Stimulated activated CD4-positive, alpha-beta T cell treated with anti-CD3 and anti-CD28 coated beads, Interleukin-12 subunit alpha, Interleukin-12 subunit beta, amount 100 ng/mL, for 4 hours (primary cell): ENCODE measurements around the gene SPTLC1.

ENCODE experiments used
- DNase-seq: peaks from one replicate; pipeline ENCODE4 v3.0.0-alpha.2; 2020

The SPTLC1 gene

GRCh38 chr9:92077888-92078287 is 37.3 kb downstream of the SPTLC1 start:
- no peak for DNase-seq

DNA sequence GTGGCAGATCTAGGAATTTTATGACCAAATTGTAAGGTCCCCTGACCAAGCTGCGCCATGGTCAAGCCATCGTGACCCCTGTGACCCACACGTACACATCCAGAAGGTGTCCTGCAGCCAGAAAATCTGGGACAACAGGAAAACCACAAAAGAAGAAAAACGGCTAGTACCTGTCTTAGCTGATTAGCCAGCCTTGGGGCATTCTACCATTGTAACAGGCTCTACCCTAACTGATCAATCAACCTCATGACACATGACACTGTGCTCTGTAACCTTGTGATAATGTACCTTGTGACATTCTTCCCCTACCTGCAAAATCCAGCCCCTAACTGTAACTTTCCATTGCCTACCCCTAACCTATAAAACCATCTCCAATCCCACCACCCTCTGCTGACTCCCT is 43.6 kb downstream of the SPTLC1 start:
- no peak for DNase-seq

DNA sequence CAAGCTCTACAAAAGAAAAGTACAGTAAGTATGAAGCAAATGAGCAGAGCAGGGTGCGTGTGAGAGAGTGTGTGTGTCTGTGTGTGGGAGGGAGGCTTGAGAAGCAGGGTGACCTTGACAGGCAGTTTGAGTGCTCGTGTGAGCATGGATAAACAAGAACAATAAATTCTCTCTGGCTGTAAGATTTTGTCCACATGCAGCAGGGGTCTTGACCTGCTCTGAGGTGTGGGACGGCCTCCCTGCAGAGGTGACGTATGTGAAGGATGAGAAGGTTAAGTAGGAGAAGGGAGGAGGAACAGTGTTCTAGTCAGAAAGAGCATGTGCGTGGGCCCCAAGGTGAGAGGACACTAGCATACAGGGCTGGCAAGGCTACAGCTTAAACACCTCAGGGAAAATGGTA is 49.0 kb downstream of the SPTLC1 start:
- DNase-seq = no peak

DNA sequence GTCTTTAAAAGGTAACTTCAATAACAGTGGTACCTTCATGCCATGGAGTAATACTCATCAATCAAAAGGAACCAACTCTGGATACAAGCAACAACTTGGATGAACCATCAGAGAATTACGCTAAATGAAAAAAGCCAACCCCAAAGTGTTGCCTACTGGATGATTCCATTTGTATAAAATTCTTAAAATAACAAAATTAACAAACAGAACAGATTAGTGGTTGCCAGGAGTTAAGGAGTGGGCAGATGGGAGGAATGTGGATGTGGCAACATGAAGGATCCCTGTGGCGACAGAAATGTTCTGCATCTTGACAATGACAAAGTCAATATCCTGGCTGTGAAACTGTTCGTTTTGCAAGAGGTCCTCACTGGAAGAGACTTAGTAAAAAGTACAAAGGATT is 50.5 kb downstream of the SPTLC1 start:
- DNase-seq = no peak

DNA sequence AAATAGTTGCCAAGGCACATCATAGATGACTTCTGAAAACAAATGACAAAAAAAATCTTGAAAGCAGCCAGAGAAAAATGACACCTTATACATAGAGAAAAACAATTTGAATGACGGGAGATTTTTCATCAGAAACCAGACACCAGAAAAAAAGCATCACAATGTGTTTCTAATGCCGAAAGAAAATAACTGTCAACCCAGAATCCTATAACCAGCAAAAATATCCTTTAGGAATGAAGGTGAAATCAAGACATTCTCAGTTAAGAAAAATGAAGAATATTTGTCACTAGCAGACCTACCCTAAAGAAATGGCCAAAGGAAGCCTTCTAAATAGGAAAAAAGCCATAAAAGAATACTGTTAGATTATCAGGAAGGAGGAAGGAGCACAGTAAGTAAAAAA is 54.0 kb downstream of the SPTLC1 start:
- DNase-seq = no peak

- no peak for DNase-seq
Measured at GRCh38 chr9:92059661-92060060, 55.6 kb downstream of the SPTLC1 start.

- no peak for DNase-seq
Measured at GRCh38 chr9:92058723-92059444, 56.3 kb downstream of the SPTLC1 start.

- DNase-seq = no peak
Measured at GRCh38 chr9:92058026-92058425, 57.2 kb downstream of the SPTLC1 start.

GRCh38 chr9:92057226-92057625 is 58.0 kb downstream of the SPTLC1 start:
- no peak for DNase-seq

DNA sequence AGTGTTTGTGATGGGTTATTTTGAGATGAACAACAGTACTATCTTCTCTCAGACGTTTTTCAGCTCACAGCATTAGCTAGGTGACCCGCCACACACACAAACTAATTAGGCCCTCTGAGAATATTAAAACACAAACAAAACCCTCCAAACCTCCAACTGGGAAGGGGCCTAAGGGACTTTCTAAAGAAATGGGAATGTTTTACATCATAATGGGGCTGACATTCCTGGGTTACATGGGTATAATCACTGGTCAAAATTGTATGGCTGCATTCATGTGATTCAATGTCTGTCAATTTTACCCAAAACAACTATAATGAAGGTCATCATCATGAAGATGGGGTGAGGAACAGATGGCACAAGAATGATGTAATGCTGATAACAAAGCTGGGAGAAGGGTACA is 59.6 kb downstream of the SPTLC1 start:
- no peak for DNase-seq

- DNase-seq = no peak
Measured at GRCh38 chr9:92048924-92049625, 66.1 kb downstream of the SPTLC1 start.

- DNase-seq = no peak
Measured at GRCh38 chr9:92047500-92047899, 67.7 kb downstream of the SPTLC1 start.

GRCh38 chr9:92046676-92047075 is 68.5 kb downstream of the SPTLC1 start:
- DNase-seq = no peak

GRCh38 chr9:92044936-92045335 is 70.3 kb downstream of the SPTLC1 start:
- DNase-seq = no peak

DNA sequence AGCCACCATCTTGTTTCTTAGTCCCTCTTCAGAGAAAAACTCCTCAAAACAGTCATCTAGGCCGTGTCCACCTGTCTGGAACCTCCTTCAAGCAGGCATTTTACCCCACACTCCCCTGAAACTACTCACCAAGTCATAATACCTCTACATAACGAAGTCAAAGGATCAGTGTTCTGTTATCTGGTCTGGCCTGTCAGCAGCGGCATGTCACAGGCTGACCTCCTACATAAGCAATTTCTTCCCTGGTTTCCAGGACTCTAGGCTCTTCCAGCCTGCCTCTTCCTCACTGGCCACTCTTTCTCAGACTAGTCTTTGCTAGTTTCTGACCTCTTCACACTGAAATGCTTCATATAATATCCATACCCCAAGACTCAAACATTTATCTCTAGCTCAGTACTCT is 72.2 kb downstream of the SPTLC1 start:
- DNase-seq = no peak

- no peak for DNase-seq
Measured at GRCh38 chr9:92042260-92042659, 73.0 kb downstream of the SPTLC1 start.

GRCh38 chr9:92036756-92037155 is 78.5 kb downstream of the SPTLC1 start:
- no peak for DNase-seq

DNA sequence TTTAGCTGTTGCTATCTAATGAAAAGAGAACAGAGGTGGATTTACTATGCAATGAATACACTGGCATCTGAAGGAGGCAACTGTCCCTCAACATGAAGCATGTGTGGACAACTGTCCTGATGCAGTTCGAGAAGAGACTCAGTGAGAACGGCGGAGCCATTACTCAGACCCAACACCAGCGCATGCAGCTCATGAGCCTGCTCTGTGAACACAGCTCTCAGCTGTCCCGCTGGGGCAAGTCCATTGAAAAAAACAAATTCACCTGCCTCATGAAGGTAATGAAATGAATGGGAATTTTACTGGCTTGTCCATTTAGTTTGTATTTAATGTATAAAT is 78.8 kb downstream of the SPTLC1 start:
- no peak for DNase-seq

- DNase-seq = no peak
Measured at GRCh38 chr9:92035687-92036410, 79.4 kb downstream of the SPTLC1 start.

GRCh38 chr9:92035146-92035545 is 80.1 kb downstream of the SPTLC1 start:
- DNase-seq = no peak

- no peak for DNase-seq
Measured at GRCh38 chr9:92033991-92034390, 81.2 kb downstream of the SPTLC1 start.

DNA sequence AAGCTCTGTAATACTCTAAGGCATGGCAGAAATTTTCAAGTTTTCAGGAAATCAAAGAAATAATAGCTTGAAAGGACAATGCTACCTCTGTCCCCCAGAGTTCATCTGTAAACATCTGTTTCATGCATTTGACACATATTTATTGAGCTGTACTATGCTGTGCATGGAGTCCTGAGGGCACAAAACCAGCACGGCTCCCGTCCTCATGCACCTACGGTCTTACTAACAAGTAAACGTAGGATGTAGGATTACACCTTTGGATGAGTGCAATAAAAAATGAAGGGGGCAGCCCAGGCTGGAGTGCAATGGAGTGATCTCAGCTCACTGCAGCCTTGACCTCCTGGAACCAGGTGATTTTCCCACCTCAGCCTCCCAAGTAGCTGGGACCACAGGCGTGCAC is 81.9 kb downstream of the SPTLC1 start:
- DNase-seq = no peak

DNA sequence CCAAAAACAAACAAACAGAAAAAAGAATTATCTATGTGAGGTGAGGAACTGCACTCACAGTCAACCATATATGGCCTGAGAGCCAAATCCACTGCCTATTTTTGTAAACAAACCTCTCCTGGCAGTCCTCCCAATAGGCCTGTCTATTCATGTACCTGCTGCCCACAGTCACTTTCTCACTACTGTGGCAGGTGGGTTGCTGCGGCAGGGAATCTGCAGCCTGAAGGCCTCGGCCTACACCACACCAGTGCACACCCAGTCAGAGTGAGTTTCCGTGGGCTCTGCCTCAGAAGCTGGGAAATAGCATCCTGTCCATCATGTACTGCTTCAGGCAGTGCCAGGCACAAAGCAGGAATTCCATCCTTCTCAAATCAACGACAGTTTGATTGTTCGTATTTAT is 82.3 kb downstream of the SPTLC1 start:
- no peak for DNase-seq

- no peak for DNase-seq
Measured at GRCh38 chr9:92030367-92030766, 84.8 kb downstream of the SPTLC1 start.
